GM18502 (cell line): ENCODE measurements around the gene CD40.

Experiments used
- ATAC-seq: cut with Tn5 transposase; IDR thresholded peaks from one replicate; pipeline ENCODE4 v1.9.1; 2021; ENCODE audit warnings: mild to moderate bottlenecking; ENCODE audit not compliant: unreplicated experiment, poor library complexity

The CD40 gene

GRCh38 chr20:46121184-46121930 is 3.2 kb downstream of the CD40 start:
- no peak for ATAC-seq

- no peak for ATAC-seq
Measured at GRCh38 chr20:46122071-46122470, 4.0 kb downstream of the CD40 start.

- no peak for ATAC-seq
Measured at GRCh38 chr20:46122516-46123481, 4.7 kb downstream of the CD40 start.

- ATAC-seq, result no peak
Measured at GRCh38 chr20:46123482-46124245, 5.5 kb downstream of the CD40 start.

GRCh38 chr20:46126440-46127056 is 8.4 kb downstream of the CD40 start:
- ATAC-seq, result no peak

GRCh38 chr20:46127396-46128010 is 9.4 kb downstream of the CD40 start:
- no peak for ATAC-seq

- no peak for ATAC-seq
Measured at GRCh38 chr20:46128310-46129151, 10.4 kb downstream of the CD40 start.

GRCh38 chr20:46129955-46130481 is 11.9 kb downstream of the CD40 start:
- no peak for ATAC-seq

- no peak for ATAC-seq
Measured at GRCh38 chr20:46130534-46130933, 12.4 kb downstream of the CD40 start.

GRCh38 chr20:46131396-46131795 is 13.3 kb downstream of the CD40 start:
- ATAC-seq, result no peak

GRCh38 chr20:46132705-46133120 is 14.6 kb downstream of the CD40 start:
- peak; percentile 63 for ATAC-seq

- ATAC-seq, result no peak
Measured at GRCh38 chr20:46133886-46134654, 16.0 kb downstream of the CD40 start.

GRCh38 chr20:46134716-46135115 is 16.6 kb downstream of the CD40 start:
- no peak for ATAC-seq

GRCh38 chr20:46135856-46136633 is 17.9 kb downstream of the CD40 start:
- no peak for ATAC-seq

GRCh38 chr20:46137816-46138215 is 19.7 kb downstream of the CD40 start:
- no peak for ATAC-seq

- no peak for ATAC-seq
Measured at GRCh38 chr20:46139266-46139889, 21.3 kb downstream of the CD40 start.
